B cell (primary cell): ENCODE measurements around the gene HIPK2. TPM values are rescaled to one million over a fixed set of nuclear protein-coding genes. Genes with fewer than 3 reads are reported as not detected.

Experiments used
- ATAC-seq: fragments of 200-7000 bp; cut with Tn5 transposase; one replicate; pipeline ENCODE4 v1.10.0; 2021; ENCODE audit warnings: low read depth, mild to moderate bottlenecking, moderate number of reproducible peaks, moderate library complexity
- CTCF ChIA-PET: fragments of 350-600 bp; sonication (Branson Sonifier 250); formaldehyde crosslinking; loops from one replicate; lab custom pipeline; 2021; ENCODE audit warnings: antibody characterized with exemption, inconsistent platforms; lab: Charles Lee
- POLR2A ChIA-PET: fragments of 350-600 bp; sonication (Branson Sonifier 250); formaldehyde crosslinking; loops from one replicate; lab custom pipeline; 2021; ENCODE audit warnings: antibody characterized with exemption; lab: Charles Lee
- DNase-seq: peaks from one replicate; pipeline ENCODE4 v3.0.0; 2013
- H2AFZ ChIP-seq: 2 replicates; pipeline ENCODE4 v1.6.1; 2012; ENCODE audit warnings: mild to moderate bottlenecking, low read depth, low read length; ENCODE audit not compliant: insufficient read depth, poor library complexity, severe bottlenecking
- H3K27ac ChIP-seq, 2 donors: 1 replicate in 1 of 2; 2 replicates in 1 of 2; pipeline ENCODE4 v1.5.1; 2012 to 2013; ENCODE audit warnings: low read length in 2 of 2, mild to moderate bottlenecking in 2 of 2, moderate library complexity in 1 of 2
- H3K27me3 ChIP-seq, 4 experiments: fragments of 200-600 bp in 1 of 4; sonication (generic) in 1 of 4; replicated peaks in 1 of 4; 1 replicate in 2 of 4; 2 replicates in 2 of 4; pipeline versions ENCODE4 v1.6.1 to v1.7.0; 2013 to 2016; ENCODE audit warnings: low read length in 3 of 4, mild to moderate bottlenecking in 2 of 4, mixed read lengths in 1 of 4, moderate library complexity in 1 of 4; ENCODE audit not compliant: insufficient read depth in 4 of 4, control insufficient read depth in 3 of 4; ENCODE audit errors: control extremely low read depth in 1 of 4
- H3K36me3 ChIP-seq, 2 experiments: replicated peaks in 1 of 2; 1 replicate in 1 of 2; 2 replicates in 1 of 2; pipeline versions ENCODE4 v1.6.1 to v1.7.1; 2013; ENCODE audit warnings: low read length in 1 of 2; ENCODE audit not compliant: insufficient read depth in 2 of 2, control insufficient read depth in 1 of 2; ENCODE audit errors: control extremely low read depth in 1 of 2, extremely low read depth in 1 of 2
- H3K4me1 ChIP-seq, 2 donors: fragments of 200-600 bp in 1 of 2; sonication (generic) in 1 of 2; 1 replicate in 1 of 2; 2 replicates in 1 of 2; pipeline versions ENCODE4 v1.5.1 to v1.6.1; 2013 to 2017; ENCODE audit warnings: low read length in 2 of 2; ENCODE audit not compliant: control insufficient read depth in 2 of 2, insufficient read depth in 2 of 2
- H3K4me2 ChIP-seq: replicated peaks from 2 replicates; pipeline ENCODE3; 2012; ENCODE audit warnings: mild to moderate bottlenecking, low read depth, low read length; ENCODE audit not compliant: poor library complexity, severe bottlenecking
- H3K4me3 ChIP-seq, 5 experiments: fragments of 200-600 bp in 1 of 5; sonication (generic) in 1 of 5; 1 replicate in 3 of 5; 2 replicates in 2 of 5; pipeline versions ENCODE4 v1.5.1 to v1.7.0; 2011 to 2016; ENCODE audit warnings: low read length in 4 of 5, mild to moderate bottlenecking in 4 of 5, low read depth in 2 of 5, control low read depth in 1 of 5, moderate library complexity in 1 of 5; ENCODE audit not compliant: insufficient read depth in 1 of 5; ENCODE audit errors: control extremely low read depth in 1 of 5, extremely low read depth in 1 of 5
- H3K79me2 ChIP-seq: fragments of 200-600 bp; sonication (generic); one replicate; pipeline ENCODE4 v1.6.0; 2016; ENCODE audit warnings: low read length; ENCODE audit not compliant: control insufficient read depth, insufficient read depth
- H3K9ac ChIP-seq: fragments of 200-600 bp; sonication (generic); 2 replicates; pipeline ENCODE4 v1.6.1; 2017; ENCODE audit warnings: mild to moderate bottlenecking, low read length, moderate library complexity
- H3K9me3 ChIP-seq, 3 donors: one replicate each; pipeline versions ENCODE4 v1.6.1 to v1.7.1; 2013; ENCODE audit warnings: low read length in 2 of 3; ENCODE audit not compliant: control insufficient read depth in 2 of 3, insufficient read depth in 1 of 3; ENCODE audit errors: control extremely low read depth in 1 of 3
- H4K20me1 ChIP-seq: 2 replicates; pipeline ENCODE4 v1.6.0; 2012; ENCODE audit warnings: mild to moderate bottlenecking, low read length; ENCODE audit not compliant: insufficient read depth, control insufficient read depth, poor library complexity, severe bottlenecking
- H3K27ac Mint-ChIP-seq: one replicate; pipeline ENCODE4 v1.8.0; 2021; ENCODE audit warnings: mixed read lengths
- H3K27me3 Mint-ChIP-seq: one replicate; pipeline ENCODE4 v1.8.0; 2021; ENCODE audit warnings: mixed read lengths
- H3K4me1 Mint-ChIP-seq: one replicate; pipeline ENCODE4 v1.8.0; 2021; ENCODE audit warnings: mixed read lengths
- H3K4me3 Mint-ChIP-seq: one replicate; pipeline ENCODE4 v1.8.0; 2021; ENCODE audit warnings: mixed read lengths
- H3K9me3 Mint-ChIP-seq: one replicate; pipeline ENCODE4 v1.8.0; 2022; ENCODE audit warnings: mixed read lengths; ENCODE audit not compliant: insufficient read depth
- CTCF ChIP-seq: fragments of 200-600 bp; IDR thresholded peaks from one replicate; pipeline ENCODE4 v1.8.0; 2022; ENCODE audit warnings: antibody characterized with exemption, mild to moderate bottlenecking
- EZH2 ChIP-seq: IDR thresholded peaks from 2 replicates; pipeline ENCODE4 v1.6.1; 2012; ENCODE audit warnings: borderline replicate concordance, low read depth, mild to moderate bottlenecking, moderate library complexity, low read length; ENCODE audit not compliant: insufficient read depth, poor library complexity, severe bottlenecking
- WGBS: methylation state at CpG from one replicate; pipeline ENCODE4 v1.1.5; 2013; ENCODE audit warnings: missing lambda C conversion rate; ENCODE audit not compliant: insufficient coverage; 5-methylcytosine and 5-hydroxymethylcytosine counted together
- intact Hi-C: fragments of 100-400 bp; cut with micrococcal nuclease; formaldehyde crosslinking; loops from one replicate; pipeline ENCODE4 v1.10.0; 2022
- polyA plus RNA-seq: library from polyadenylated mRNA; depleted of rRNA; stranded (reverse); fragments of >200 nt; gene quantifications from 2 replicates; pipeline ENCODE4 v1.2.3, GENCODE V29; 2012
- total RNA-seq, 2 donors: library from RNA; stranded (reverse); fragments of 120-200 nt in 1 of 2; gene quantifications; 1 replicate in 1 of 2; 2 replicates in 1 of 2; pipeline versions ENCODE4 v1.2.3 to v1.2.4, GENCODE V29; 2013 to 2022

Gene HIPK2
- total and polyA plus RNA-seq, 2 donors (not counting 1 experiment from before 2014, with no cell fraction given): 6.8 to 58.2 TPM

DNA sequence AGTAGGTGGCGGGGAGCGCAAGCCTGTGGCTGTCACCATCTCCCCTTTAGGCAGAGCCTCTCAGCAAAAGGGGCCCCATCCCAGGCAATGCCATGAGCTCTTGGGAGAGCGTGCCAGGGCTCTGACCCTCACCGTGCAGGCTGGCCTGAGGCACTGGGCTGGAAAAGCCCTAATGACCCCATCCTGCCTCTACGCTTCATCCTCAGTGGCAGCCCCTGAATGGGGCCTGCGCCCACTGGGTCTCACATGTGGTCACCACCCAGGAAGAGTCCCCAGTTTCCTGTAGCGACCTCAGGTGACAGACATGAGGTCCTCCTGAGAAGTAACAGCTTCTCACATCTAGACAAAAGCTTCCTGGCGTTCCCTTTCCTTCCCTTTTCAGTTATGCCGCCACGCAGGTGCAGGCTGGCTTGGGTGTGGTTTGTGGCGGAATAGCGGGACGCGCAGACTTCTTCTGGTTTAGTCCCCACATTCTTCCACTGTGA lies 195.1 kb downstream of the HIPK2 start:
- Mint-ChIP-seq H3K4me1 (no peaks in the 10 kb centered on the region), H3K9me3 (no peaks in the 10 kb centered on the region), H3K27ac (no peak overlapping the region), H3K4me3 (no peak overlapping the region), H3K27me3 (no peaks in the 10 kb centered on the region)
- Histone ChIP-seq H3K36me3 (peaks cover 2 to 20% of the 10 kb centered on the region in 2 experiments), H3K9me3 (peaks cover 0 to 3% (median 0%) of the 10 kb centered on the region in 3 donors), H2AFZ (no peak overlapping the region), H3K9ac (no peak overlapping the region), H3K4me3 (no peak overlapping the region), H3K4me2 (no peak overlapping the region), H4K20me1 (no peaks in the 10 kb centered on the region), H3K27ac (no peak overlapping the region), H3K4me1 (no peaks in the 10 kb centered on the region), H3K27me3 (no peaks in the 10 kb centered on the region), H3K79me2 (no peaks in the 10 kb centered on the region)
- 68% methylated on average over 7 of the region's 14 CpGs for WGBS
- ChIA-PET CTCF (no interaction called here), POLR2A (no interaction called here)
- intact Hi-C loops: no loop called here
- no peak for TF ChIP-seq EZH2
- no peak for TF ChIP-seq CTCF
- DNase-seq (no peak), ATAC-seq (no peak)

GRCh38 chr7:139582130-139582650 lies 195.6 kb downstream of the HIPK2 start:
- H2AFZ ChIP-seq: no peak overlapping the region
- H4K20me1 ChIP-seq: no peaks in the 10 kb centered on the region
- no peak overlapping the region for H3K9ac ChIP-seq
- no peak for TF ChIP-seq EZH2
- no peak for TF ChIP-seq CTCF
- DNase-seq (no peak), ATAC-seq (no peak)
- H3K4me1 ChIP-seq: no peaks in the 10 kb centered on the region
- Mint-ChIP-seq H3K27ac (no peak overlapping the region), H3K4me3 (no peak overlapping the region), H3K9me3 (no peaks in the 10 kb centered on the region), H3K27me3 (no peaks in the 10 kb centered on the region), H3K4me1 (no peaks in the 10 kb centered on the region)
- H3K27ac ChIP-seq: no peak overlapping the region
- 90% methylated on average over 14 of the region's 14 CpGs for WGBS
- no peak overlapping the region for H3K4me3 ChIP-seq
- ChIA-PET CTCF (interaction anchor here (2.0 kb wide), 1 partner anchor 8 kb away, joined by 7 read pairs; no protein-coding TSS in a partner anchor), POLR2A (no interaction called here)
- intact Hi-C loops: no loop called here
- peaks cover 2 to 20% of the 10 kb centered on the region in 2 experiments for H3K36me3 ChIP-seq
- no peak overlapping the region for H3K4me2 ChIP-seq
- no peaks in the 10 kb centered on the region for H3K27me3 ChIP-seq
- H3K79me2 ChIP-seq: no peaks in the 10 kb centered on the region
- H3K9me3 ChIP-seq: peaks cover 0 to 3% (median 0%) of the 10 kb centered on the region in 3 donors
